ENCODE measurements around the gene GRHL3. TPM values are rescaled to one million over a fixed set of nuclear protein-coding genes. Genes with fewer than 3 reads are reported as not detected.

Gene GRHL3
- total RNA-seq, 4 donors from 2014 or later: not detected

- 93 to 94% methylated on average over 11 of the region's 11 CpGs for WGBS, 2 donors
Observed at GRCh38 chr1:24386931-24387330, 67.8 kb downstream of the GRHL3 start.

GRCh38 chr1:24387636-24388175 is 68.5 kb downstream of the GRHL3 start:
- Histone ChIP-seq H3K4me3 (no peak overlapping the region), H3K9me3 (no peaks in the 10 kb centered on the region), H3K27me3 (no peaks in the 10 kb centered on the region), H3K27ac (no peak overlapping the region), H3K4me1 (peaks cover 0 to 27% (median 4%) of the 10 kb centered on the region in 4 donors), H3K36me3 (peaks cover 0 to 4% (median 0%) of the 10 kb centered on the region in 3 donors)
- WGBS, 2 donors: 82 to 84% methylated on average over 1 of the region's 1 CpG
- DNase-seq (ENCODE audit: low spot score in 2 of 2): no peak
- TF ChIP-seq POLR2A (IDR thresholded peaks at IDR 0.05) (no peak), EP300 (IDR thresholded peaks at IDR 0.05) (no peak)

More at GRCh38 chr1:24386931-24387330, 67.8 kb downstream of the GRHL3 start:
- Histone ChIP-seq H3K9me3 (no peaks in the 10 kb centered on the region), H3K27ac (no peak overlapping the region), H3K27me3 (no peaks in the 10 kb centered on the region), H3K4me1 (peaks cover 0 to 20% (median 3%) of the 10 kb centered on the region in 4 donors), H3K36me3 (peaks cover 0 to 12% (median 0%) of the 10 kb centered on the region in 3 donors), H3K4me3 (no peak overlapping the region)
- DNase-seq (ENCODE audit: low spot score in 2 of 2): no peak
- TF ChIP-seq CTCF (IDR thresholded peaks at IDR 0.05) (no peak), EP300 (IDR thresholded peaks at IDR 0.05) (no peak), POLR2A (IDR thresholded peaks at IDR 0.05) (no peak)

GRCh38 chr1:24388331-24388885 is 69.3 kb downstream of the GRHL3 start:
- no peak overlapping the region for H3K27ac ChIP-seq
- H3K36me3 ChIP-seq: no peaks in the 10 kb centered on the region
- WGBS, 2 donors: 83 to 89% methylated on average over 8 of the region's 8 CpGs
- no peak for DNase-seq (ENCODE audit: low spot score in 2 of 2)
- H3K27me3 ChIP-seq: no peaks in the 10 kb centered on the region
- H3K4me1 ChIP-seq: peaks cover 0 to 27% (median 4%) of the 10 kb centered on the region in 4 donors
- H3K4me3 ChIP-seq: no peak overlapping the region
- H3K9me3 ChIP-seq: no peaks in the 10 kb centered on the region
- TF ChIP-seq POLR2A (IDR thresholded peaks at IDR 0.05) (no peak), EP300 (IDR thresholded peaks at IDR 0.05) (no peak), CTCF (IDR thresholded peaks at IDR 0.05) (no peak)

- no peak overlapping the region for H3K27ac ChIP-seq
- 92 to 94% methylated on average over 4 of the region's 4 CpGs for WGBS, 2 donors
Observed at GRCh38 chr1:24389231-24389678, 70.1 kb downstream of the GRHL3 start.

More at GRCh38 chr1:24389231-24389678, 70.1 kb downstream of the GRHL3 start:
- Histone ChIP-seq H3K4me1 (peaks cover 0 to 22% (median 4%) of the 10 kb centered on the region in 4 donors), H3K27me3 (no peaks in the 10 kb centered on the region), H3K9me3 (no peaks in the 10 kb centered on the region), H3K4me3 (no peak overlapping the region), H3K36me3 (no peaks in the 10 kb centered on the region)
- DNase-seq (ENCODE audit: low spot score in 2 of 2): no peak
- TF ChIP-seq CTCF (IDR thresholded peaks at IDR 0.05) (no peak), EP300 (IDR thresholded peaks at IDR 0.05) (no peak), POLR2A (IDR thresholded peaks at IDR 0.05) (no peak)

All from tibial nerve (tissue), 4 donors.